Left renal pelvis (tissue), 4 donors: ENCODE data around the gene THEMIS. TPM values are rescaled to one million over a fixed set of nuclear protein-coding genes. Genes with fewer than 3 reads are reported as not detected.
A peak's percentile ranks its signal among the peaks of the same experiment; 100 is the strongest.
"Not testable (repeated sequence)": the region's sequence is repeated elsewhere in the genome, so short reads cannot be mapped to it uniquely, and the experiment has no call there.

Experiments used
- DNase-seq, 4 donors: peaks; one replicate each; pipeline ENCODE4 v3.0.0-alpha.2; 2013; ENCODE audit warnings: low read depth in 4 of 4, low spot score in 3 of 4
- polyA plus RNA-seq, 4 donors: library from polyadenylated mRNA; unstranded; fragments of 120-200 nt; gene quantifications; one replicate each; pipeline ENCODE4 v1.2.1, GENCODE V29; 2013; ENCODE audit not compliant: insufficient read length in 4 of 4

The THEMIS gene
- polyA plus RNA-seq, 4 donors: 0.06 to 0.16 (median 0.08) TPM; not detected in 1

- DNase-seq: no peak
Observed at GRCh38 chr6:127918506-127919427, 17.9 kb upstream of the THEMIS start.

GRCh38 chr6:127917766-127918165 is 16.9 kb upstream of the THEMIS start:
- DNase-seq: no peak

GRCh38 chr6:127914240-127914639 is 13.4 kb upstream of the THEMIS start:
- no peak for DNase-seq

- DNase-seq: no peak
Observed at GRCh38 chr6:127912914-127913313, 12.1 kb upstream of the THEMIS start.

GRCh38 chr6:127907960-127908640 is 7.2 kb upstream of the THEMIS start:
- no peak for DNase-seq

GRCh38 chr6:127904160-127904559 is 3.3 kb upstream of the THEMIS start:
- no peak for DNase-seq

- no peak for DNase-seq
Observed at GRCh38 chr6:127902933-127903332, 2.1 kb upstream of the THEMIS start.

- no peak for DNase-seq
Observed at GRCh38 chr6:127897484-127897883, 3.4 kb downstream of the THEMIS start.

GRCh38 chr6:127894051-127894450 is 6.8 kb downstream of the THEMIS start:
- DNase-seq: no peak

GRCh38 chr6:127893541-127893940 is 7.3 kb downstream of the THEMIS start:
- no peak for DNase-seq

GRCh38 chr6:127891731-127892326 is 9.0 kb downstream of the THEMIS start:
- no peak for DNase-seq

GRCh38 chr6:127886603-127887002 is 14.3 kb downstream of the THEMIS start:
- DNase-seq: no peak

- DNase-seq: no peak
Observed at GRCh38 chr6:127884134-127884533, 16.7 kb downstream of the THEMIS start.

- not testable (repeated sequence) for DNase-seq
Observed at GRCh38 chr6:127881949-127882348, 18.9 kb downstream of the THEMIS start.

GRCh38 chr6:127880429-127880828 is 20.4 kb downstream of the THEMIS start:
- no peak for DNase-seq

- DNase-seq: peak in 3 of 4 donors; percentile 5 to 22 (median 6)
Observed at GRCh38 chr6:127879685-127880084, 21.2 kb downstream of the THEMIS start.

GRCh38 chr6:127878115-127878514 is 22.7 kb downstream of the THEMIS start:
- no peak for DNase-seq

- DNase-seq: no peak
Observed at GRCh38 chr6:127877231-127877630, 23.6 kb downstream of the THEMIS start.

- no peak for DNase-seq
Observed at GRCh38 chr6:127869772-127870404, 31.0 kb downstream of the THEMIS start.

- no peak for DNase-seq
Observed at GRCh38 chr6:127869183-127869582, 31.7 kb downstream of the THEMIS start.

GRCh38 chr6:127868338-127868737 is 32.5 kb downstream of the THEMIS start:
- no peak for DNase-seq
